CD4-positive, alpha-beta T cell treated with Interleukin-10 for 1 hour (primary cell): ENCODE measurements around the gene FAM241B.

ENCODE experiments used
- DNase-seq: peaks from one replicate; pipeline ENCODE4 v3.0.0-alpha.2; 2020

Gene FAM241B

DNA sequence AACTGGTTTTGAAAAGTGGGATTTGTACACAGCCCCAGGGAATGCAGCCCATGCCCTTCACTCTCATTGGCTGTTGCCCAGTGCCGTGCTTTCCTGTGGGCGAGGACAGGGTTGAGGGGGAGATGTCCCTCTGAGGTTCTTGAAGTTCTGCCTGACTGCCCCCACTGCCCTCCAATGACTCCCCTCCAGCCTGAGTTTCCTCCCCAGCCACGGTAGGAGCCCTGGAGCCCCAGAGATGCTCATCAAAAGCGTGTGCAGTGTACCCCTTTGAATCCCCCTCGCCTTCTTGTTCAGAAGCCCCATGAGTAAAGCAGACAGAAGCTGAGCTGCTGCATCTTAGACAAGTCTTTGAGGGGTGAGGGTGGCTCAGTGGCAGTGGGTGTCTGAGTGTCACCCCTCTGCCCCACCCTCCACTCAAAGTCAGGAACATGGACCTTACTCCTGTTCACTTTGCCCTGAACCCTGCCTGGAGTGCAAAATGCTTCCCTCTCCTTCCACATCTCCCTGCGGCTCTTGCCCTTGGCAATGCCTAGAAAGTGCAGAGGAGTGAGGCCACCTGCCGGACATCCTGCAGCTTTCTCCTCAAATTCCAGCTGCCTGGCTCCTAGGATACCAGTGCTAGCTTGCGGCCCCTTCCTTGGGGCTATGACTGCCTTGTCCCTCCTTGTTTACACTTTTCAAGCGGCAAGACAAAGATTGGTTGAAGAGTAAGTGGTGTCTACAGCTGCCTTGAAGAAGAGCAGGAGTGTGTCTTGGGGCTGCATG, 19.9 kb downstream of the FAM241B start:
- no peak for DNase-seq

DNA sequence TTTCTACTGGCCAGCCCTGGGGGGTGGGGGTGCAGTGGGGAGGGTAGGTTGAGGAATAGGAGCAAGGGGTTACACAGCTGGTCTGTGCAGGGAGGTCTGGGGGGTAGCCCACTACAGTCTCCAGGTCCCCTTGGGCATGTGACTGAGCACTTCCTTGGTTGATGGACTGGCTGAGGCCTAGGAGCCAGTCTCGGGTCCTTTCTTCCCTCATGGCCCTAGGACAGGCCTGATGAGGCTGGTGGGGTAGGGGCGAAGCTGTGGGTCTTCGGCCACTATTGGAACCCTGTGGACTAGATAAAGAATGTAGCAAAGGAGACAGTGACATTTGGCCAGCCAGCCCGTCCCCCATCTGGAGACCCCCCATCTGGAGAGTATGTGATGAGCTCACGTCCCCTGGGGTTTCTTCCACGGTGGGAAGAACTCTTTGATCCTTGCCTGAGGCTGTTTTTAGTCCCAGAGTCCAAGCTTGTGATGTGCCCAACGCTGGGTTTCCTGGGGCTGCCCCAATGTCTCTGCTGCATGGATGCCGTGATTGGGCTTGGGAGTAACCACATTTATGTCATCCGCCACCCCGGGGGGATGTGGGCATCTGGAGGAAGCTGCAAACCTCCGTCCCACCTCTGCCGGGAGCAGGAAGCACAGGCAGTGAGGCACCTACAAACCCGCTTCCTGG, 20.7 kb downstream of the FAM241B start:
- DNase-seq, result no peak

GRCh38 chr10:69651362-69651761, 21.3 kb downstream of the FAM241B start:
- DNase-seq, result no peak

DNA sequence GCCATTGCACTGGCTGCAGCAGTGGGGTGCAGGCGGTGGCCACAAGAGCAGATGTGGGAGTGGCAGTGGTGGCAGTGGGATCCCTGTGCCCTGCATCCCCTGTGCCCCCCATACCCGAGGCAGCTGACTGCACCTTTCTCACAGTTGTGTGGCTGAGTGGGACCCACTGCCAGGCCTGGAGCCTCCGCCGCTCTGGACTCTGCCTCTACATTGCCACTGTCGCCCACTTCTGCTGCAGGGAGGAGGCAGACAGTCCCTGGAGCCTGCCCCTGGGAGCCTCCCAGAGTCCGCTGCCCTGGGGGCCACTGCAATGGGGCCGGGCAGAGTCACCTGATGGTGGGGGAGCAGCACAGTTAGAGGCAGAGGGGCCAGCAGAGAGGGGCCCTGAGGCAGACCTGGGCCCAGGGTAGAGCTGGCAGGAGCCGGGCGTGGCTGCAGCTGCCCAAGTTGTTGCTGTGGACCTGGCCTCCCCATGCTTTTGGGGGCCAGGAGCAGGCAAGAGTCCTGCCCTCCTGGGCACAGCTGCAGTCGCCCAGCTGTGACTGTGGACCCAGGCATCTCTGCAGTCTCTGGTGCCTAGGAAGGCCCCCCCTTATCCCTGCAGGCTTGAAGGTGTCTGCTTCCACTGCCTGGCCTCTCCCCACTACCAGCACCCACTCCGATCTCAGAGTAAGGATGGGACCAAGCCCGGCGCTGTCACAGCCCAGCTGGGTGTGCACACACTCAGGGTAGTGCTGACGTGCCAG, 22.2 kb downstream of the FAM241B start:
- no peak for DNase-seq

GRCh38 chr10:69652857-69653199, 22.8 kb downstream of the FAM241B start:
- DNase-seq, result no peak

GRCh38 chr10:69653561-69653960, 23.5 kb downstream of the FAM241B start:
- no peak for DNase-seq

GRCh38 chr10:69655124-69655867, 25.2 kb downstream of the FAM241B start:
- DNase-seq, result no peak

DNA sequence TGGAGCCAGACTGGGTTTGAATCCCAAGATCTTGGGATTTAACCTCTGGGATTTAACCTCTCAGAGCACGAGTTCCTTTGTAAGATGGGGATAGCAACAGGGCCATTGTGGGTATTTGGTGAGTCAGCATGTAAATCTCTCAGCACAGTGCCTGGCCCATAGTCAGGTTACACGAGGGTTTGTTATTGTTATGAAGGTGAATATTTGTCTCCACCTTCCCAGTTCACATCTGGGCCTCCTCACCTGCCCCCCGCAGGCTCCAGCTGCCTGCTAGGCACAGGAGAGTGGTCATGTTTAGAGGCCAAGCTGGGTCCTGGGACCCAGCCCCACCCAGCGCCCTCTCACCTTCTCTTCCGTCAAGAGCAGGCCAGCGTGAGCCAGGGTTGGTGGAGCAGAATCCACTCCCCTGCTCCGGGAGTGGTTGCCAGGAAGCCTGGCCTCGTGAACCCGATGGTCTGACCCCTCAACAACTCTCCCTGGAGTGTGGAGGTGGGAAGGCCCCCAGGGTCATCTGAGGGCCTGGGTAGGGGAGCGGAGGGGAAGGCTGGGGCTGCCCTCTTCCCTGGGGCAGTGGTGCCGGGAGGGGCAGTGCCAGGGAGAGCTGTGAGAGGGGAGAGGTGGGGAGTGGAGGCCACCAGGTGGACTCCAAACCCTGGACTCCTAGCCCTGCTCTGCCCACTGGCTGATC, 26.0 kb downstream of the FAM241B start:
- no peak for DNase-seq

- DNase-seq, result no peak
These were observed 26.8 kb downstream of the FAM241B start for GRCh38 chr10:69656742-69657269.

DNA sequence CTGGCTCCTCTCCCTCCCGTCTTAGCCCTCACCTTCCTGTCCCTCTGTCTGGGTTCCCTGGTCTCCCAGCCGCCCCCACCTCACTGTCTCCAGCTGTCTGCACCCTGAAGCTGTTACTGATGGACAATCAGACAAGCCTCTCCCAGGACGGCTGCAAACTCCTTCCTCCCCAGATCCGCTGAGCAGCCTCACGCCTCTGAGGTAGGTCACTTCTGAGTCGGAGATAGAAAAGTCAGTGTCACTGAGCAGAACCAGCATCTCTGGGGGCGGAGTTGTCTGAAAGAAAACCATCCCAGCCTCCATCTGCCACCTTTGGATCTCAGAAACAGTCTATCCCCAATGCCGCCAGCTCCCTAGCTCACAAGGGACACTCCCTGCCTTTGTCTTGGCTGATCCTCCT, 27.4 kb downstream of the FAM241B start:
- no peak for DNase-seq

- DNase-seq, result no peak
These were observed 27.8 kb downstream of the FAM241B start for GRCh38 chr10:69657866-69658265.

GRCh38 chr10:69659241-69660038, 29.4 kb downstream of the FAM241B start:
- no peak for DNase-seq

GRCh38 chr10:69660296-69660695, 30.2 kb downstream of the FAM241B start:
- no peak for DNase-seq

DNA sequence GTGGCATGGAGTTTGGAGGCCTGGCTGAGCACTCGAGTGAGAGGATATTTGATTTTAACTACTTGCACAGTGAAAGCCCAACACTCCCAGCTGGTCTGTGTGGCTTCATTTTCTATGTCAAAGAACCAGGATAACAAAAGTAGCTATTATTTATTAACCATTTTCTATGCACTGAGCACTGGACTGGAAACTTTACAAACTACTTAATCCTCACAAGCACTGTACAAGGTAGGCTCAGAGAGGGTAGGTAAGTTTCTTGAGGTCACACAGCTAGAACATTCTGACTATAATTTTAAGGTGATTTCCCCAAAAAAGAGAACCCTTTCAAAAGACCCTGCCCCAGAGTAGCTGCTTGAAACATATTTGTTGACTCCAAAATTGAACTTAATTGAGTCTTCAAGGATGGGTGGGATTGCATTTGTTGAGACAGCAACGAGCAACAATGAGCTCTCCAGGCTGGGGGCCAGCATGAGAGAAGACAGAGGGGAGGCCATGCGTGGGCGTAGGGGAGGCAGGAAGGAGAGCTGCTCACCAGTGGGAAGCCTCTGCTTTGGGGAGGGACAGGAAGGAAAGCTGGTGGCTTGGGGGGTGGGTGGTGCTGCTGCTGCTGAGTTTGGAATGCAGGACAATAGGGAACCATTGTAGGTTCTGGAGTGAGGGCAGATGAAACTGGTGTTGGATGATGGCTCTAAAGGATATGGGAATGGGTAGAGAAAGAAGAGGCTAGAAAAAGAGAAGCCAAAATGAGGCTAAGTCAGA, 31.5 kb downstream of the FAM241B start:
- DNase-seq, result no peak

DNA sequence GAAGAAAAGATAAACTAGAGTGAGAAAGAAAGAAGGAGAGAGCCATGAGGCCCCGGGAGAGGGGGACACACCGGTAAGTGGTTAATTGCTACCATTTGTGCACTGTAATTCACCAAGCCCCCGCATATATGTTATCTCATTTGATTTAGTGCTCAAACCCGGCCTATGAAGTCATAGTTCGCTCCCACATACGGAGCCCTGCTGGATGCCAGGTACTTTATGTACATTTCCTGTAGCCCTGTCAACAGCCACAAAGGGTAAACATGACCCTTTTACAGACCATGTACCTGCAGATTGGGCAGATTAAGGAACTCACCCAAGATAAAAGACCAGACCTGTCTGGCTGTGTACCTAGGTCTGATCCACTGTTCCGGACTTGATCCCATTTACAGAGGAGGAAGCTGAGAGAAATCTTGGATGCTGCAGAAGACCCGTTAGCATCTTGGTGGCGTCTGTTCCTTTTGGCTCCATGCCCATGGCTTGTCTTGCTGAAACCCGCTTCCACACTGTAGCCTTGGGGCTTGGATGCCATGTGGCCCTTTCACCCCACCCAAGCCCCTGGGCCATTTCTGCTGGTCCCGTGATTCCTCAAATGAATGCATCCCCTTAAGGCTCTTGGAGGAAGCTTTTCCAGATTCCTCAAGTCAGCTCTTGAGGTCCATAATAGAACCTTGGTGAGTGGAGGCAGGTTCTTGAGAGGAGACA, 32.3 kb downstream of the FAM241B start:
- DNase-seq, result no peak

GRCh38 chr10:69662901-69663300, 32.9 kb downstream of the FAM241B start:
- no peak for DNase-seq

DNA sequence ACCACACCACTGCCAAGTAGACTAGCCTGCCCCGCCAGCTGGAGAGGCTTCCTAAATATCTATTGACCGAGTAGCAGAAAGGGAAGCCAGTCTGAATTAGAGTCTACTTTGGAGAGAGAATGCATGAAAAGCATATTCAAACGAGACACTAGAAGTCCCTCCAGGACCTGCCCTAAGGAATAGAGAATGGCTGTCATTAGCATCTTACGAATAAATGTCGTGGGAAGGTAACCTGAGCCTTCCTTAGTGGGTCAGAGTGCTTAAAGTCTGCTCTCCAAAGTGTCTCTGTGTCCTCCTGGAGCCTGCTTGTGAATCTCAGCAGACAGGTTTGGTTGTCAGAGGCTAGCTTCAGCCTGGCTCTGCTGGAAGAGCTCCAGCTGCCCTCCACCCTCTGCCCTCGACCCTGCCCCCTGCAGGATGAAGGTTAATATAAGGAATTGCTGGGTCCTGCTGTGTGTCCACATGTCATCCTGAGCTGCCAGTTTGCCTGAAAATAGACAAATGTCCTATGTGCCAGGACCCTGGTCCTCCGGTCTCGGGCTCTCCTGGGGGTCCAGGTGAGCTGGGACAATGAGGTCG, 33.4 kb downstream of the FAM241B start:
- DNase-seq, result no peak

- DNase-seq, result no peak
These were observed 35.6 kb downstream of the FAM241B start for GRCh38 chr10:69665474-69666320.

DNA sequence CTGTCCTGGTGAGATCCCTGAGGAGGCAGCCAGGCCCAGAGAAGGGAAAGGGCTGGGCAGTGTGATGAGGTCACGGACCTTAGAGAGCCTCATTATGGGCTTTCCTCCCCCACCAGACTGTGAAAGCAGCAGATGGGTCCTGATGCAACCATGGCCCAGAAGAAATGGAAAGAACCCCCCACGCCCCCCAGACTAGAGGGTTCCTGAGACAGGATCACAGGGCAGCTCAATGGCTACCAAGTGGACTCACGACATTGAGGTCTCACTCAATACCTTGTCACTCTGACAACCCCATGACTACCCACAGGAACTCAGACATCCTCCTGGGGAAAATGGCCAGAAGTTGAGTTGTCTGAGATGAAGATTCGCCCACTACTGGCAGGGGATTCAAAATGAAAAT, 36.7 kb downstream of the FAM241B start:
- no peak for DNase-seq
